Astrocyte of the cerebellum (primary cell): ENCODE data around the gene NHERF1.

Experiments
- DNase-seq: peaks from one replicate; pipeline ENCODE4 v3.0.0-alpha.2; 2011; ENCODE audit warnings: low read depth
- H3K4me3 ChIP-seq: 2 replicates; pipeline ENCODE4 v1.5.1; 2011; ENCODE audit warnings: mild to moderate bottlenecking, low read depth, low read length, moderate library complexity
- in situ Hi-C: cut with HindIII; loops from 2 replicates; pipeline ENCODE4 v1.10.0; 2017; ENCODE audit warnings: low sequenced_read_pairs
- TF ChIP-seq, protein P1 (sequence below): IDR thresholded peaks from 2 replicates; pipeline ENCODE4 v1.5.1; 2012; ENCODE audit warnings: low read length, low read depth, moderate library complexity, mild to moderate bottlenecking; ENCODE audit errors: missing control alignments

Gene NHERF1

DNA sequence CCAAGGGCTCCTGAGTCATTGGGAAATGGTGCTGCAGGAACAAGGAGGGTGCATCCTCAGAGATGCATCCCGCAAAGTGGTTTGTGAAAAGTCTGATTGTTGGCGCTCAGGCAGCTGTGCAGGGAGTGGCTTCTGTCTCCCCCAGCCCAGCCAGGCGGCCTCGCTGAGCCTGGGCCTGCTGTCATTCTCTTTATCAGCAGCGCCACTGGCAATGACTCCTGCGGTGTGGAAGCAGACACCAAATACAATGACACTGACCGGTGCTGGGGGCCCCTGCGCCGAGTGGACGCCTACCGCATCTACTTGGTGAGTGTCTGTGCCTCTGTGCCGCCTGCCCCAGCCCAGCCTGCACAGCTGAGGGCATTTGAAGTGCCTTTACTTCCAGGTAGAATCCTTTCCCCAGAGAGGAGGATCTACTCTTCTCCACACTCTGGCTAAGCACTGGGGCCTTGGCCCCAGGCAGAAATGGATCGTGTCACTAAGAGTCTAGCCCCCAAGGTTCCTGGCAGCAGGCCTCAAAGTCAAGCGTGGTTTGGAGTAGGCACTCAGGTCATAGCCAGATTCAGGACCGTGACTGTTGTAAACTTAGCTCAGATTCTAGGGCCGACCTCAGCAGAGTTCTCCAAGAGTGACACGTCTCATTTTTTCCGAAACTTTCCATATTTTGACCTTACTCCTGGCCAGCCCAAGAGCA is 47.0 kb downstream of the NHERF1 start:
- H3K4me3 ChIP-seq, result no peak overlapping the region
- no peak for DNase-seq
- in situ Hi-C loops, result no loop called here
- TF ChIP-seq, protein P1, sequence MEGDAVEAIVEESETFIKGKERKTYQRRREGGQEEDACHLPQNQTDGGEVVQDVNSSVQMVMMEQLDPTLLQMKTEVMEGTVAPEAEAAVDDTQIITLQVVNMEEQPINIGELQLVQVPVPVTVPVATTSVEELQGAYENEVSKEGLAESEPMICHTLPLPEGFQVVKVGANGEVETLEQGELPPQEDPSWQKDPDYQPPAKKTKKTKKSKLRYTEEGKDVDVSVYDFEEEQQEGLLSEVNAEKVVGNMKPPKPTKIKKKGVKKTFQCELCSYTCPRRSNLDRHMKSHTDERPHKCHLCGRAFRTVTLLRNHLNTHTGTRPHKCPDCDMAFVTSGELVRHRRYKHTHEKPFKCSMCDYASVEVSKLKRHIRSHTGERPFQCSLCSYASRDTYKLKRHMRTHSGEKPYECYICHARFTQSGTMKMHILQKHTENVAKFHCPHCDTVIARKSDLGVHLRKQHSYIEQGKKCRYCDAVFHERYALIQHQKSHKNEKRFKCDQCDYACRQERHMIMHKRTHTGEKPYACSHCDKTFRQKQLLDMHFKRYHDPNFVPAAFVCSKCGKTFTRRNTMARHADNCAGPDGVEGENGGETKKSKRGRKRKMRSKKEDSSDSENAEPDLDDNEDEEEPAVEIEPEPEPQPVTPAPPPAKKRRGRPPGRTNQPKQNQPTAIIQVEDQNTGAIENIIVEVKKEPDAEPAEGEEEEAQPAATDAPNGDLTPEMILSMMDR, result no peak

DNA sequence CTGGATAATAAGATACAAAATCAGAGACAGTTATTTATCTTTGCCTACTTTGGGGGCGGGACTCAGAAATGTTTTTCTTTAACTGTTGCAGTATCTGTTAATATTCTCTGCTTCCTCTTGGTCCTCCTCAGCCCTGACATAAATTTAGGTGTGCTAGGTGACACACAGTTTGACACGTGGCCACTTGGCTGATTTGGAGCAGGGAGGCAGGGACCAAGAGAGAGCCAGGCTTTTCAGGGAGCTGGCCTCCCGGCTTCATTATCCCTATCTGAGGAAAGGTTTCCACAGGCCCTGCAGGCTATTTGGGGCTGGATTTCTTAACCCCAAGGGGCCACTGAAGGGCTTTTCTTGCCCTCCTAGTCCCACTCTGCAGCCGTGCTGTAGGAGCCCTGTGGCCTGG is 47.8 kb downstream of the NHERF1 start:
- no peak overlapping the region for H3K4me3 ChIP-seq
- TF ChIP-seq, protein P1, result no peak
- in situ Hi-C loops, result no loop called here
- DNase-seq, result no peak

DNA sequence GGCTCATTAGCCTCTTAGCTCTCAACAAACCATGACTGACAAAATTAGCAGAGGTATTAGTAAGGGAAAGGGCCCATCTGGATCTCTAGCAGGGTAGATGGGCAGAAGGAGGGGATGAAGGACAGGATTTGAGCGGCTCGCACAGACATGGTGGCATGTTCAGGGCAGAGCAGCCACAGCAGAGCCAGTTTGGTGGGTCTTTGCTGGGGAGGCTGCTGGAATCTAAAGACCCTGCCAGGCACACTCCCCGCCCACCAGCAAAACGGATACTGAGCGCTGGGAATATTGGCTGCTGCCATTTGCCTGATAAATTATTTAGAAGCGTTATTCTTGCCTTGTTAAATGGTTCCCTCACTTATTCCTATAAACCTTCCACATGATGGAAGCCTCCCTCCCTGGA is 48.4 kb downstream of the NHERF1 start:
- TF ChIP-seq, protein P1, result no peak
- no peak overlapping the region for H3K4me3 ChIP-seq
- DNase-seq, result no peak
- in situ Hi-C loops, result no loop called here

DNA sequence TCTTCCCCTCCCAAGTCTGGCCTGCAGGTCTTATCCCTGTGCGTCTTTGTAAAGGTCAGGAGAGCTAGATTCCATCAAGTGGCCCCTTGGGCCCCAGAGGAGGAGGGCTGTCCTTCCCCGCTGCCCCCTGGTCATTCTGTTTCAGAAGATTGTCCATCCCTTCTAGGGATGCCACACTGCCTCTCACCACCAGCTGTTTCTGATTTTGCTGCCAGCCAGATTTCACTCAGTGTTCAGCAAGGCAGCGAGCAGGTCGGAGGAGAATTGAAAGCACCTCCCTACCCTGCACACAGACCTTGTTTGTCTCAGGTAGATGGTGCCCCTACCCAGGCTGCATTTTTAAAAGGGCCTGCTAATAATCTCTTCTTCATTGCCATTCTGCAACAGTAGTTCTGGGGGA is 49.4 kb downstream of the NHERF1 start:
- TF ChIP-seq, protein P1, result no peak
- in situ Hi-C loops, result no loop called here

DNA sequence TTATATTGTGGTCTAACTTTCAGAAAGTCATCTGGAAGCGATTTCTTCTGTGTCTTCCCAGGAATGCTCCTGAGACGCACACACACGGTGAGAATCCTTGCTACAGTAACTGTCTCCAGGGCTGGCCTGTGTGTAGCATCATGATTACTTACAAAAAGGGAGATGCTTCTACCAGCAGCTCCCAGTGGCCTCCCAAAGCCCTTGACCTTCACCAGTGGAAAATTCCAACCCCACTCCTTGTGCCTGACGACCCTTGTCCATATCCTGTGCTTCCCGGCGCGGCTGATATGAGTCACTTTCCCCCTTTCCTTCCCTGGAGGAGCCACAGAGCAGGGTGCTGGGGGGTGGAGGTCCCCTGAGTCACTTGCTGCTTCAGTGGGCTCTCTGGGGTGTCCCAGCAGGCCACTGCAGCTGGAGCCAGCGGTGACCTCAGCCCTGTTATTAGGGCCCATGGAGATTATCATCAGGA is 49.8 kb downstream of the NHERF1 start:
- TF ChIP-seq, protein P1, result no peak
- H3K4me3 ChIP-seq, result no peak overlapping the region
- no peak for DNase-seq
- in situ Hi-C loops, result no loop called here

More for the DNA sequence above, 49.4 kb downstream of the NHERF1 start:
- H3K4me3 ChIP-seq, result no peak overlapping the region
- DNase-seq, result no peak

DNA sequence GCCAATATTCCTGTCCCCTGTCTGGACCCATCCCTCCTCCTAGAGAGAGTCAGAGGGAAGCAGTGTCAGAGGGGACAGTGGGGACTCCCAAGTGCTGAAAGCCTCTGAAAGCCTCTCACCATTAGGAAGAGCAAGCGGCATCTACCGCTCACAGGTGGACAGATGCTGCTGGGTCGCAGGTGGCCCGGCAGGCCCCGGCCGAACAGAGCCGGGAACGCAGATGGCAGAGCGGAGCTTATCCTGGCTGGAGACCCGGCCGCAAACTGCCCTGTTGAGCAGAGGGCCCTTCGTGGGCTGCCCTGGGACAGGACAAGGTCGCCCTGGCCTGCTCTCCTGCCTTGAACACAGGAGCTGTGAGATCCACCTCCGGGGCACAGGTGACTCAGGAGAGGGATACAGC is 50.7 kb downstream of the NHERF1 start:
- no peak overlapping the region for H3K4me3 ChIP-seq
- TF ChIP-seq, protein P1, result no peak
- in situ Hi-C loops, result no loop called here
- no peak for DNase-seq
